GM23248 (cell line): ENCODE results near the gene HDAC9. TPM values are rescaled to one million over a fixed set of nuclear protein-coding genes. Genes with fewer than 3 reads are reported as not detected.

Source experiments
- DNase-seq: peaks from one replicate; pipeline ENCODE4 v3.0.0-alpha.2; 2015
- H2AFZ ChIP-seq: fragments of 200-600 bp; sonication (generic); 2 replicates; pipeline ENCODE4 v1.6.1; 2016; ENCODE audit warnings: antibody characterized with exemption
- H3F3A ChIP-seq: fragments of 200-600 bp; sonication (generic); 2 replicates; pipeline ENCODE4 v1.6.1; 2016; ENCODE audit warnings: mild to moderate bottlenecking, antibody characterized with exemption, mixed run types; ENCODE audit not compliant: insufficient read depth
- H3K27ac ChIP-seq: fragments of 200-600 bp; sonication (generic); 2 replicates; pipeline ENCODE4 v1.5.1; 2016; ENCODE audit warnings: mild to moderate bottlenecking
- H3K27me3 ChIP-seq: fragments of 200-600 bp; sonication (generic); replicated peaks from 2 replicates; pipeline ENCODE4 v1.6.1; 2016; ENCODE audit warnings: mild to moderate bottlenecking; ENCODE audit not compliant: insufficient read depth
- H3K36me3 ChIP-seq: fragments of 200-600 bp; sonication (generic); 2 replicates; pipeline ENCODE4 v1.6.1; 2016; ENCODE audit warnings: low read depth, mild to moderate bottlenecking
- H3K4me1 ChIP-seq: fragments of 200-600 bp; sonication (generic); 2 replicates; pipeline ENCODE4 v1.6.1; 2016; ENCODE audit warnings: mild to moderate bottlenecking; ENCODE audit not compliant: insufficient read depth
- H3K4me2 ChIP-seq: fragments of 200-600 bp; sonication (generic); one replicate; pipeline ENCODE4 v1.6.1; 2016; ENCODE audit warnings: mild to moderate bottlenecking; ENCODE audit not compliant: unreplicated experiment
- H3K4me3 ChIP-seq: fragments of 200-600 bp; sonication (generic); 2 replicates; pipeline ENCODE4 v1.5.1; 2016; ENCODE audit warnings: mild to moderate bottlenecking
- H3K79me2 ChIP-seq: fragments of 200-600 bp; sonication (generic); 2 replicates; pipeline ENCODE4 v1.6.1; 2016; ENCODE audit warnings: mild to moderate bottlenecking; ENCODE audit not compliant: insufficient read depth
- H3K9ac ChIP-seq: fragments of 200-600 bp; sonication (generic); 2 replicates; pipeline ENCODE4 v1.6.1; 2016; ENCODE audit warnings: mild to moderate bottlenecking
- H3K9me2 ChIP-seq: fragments of 200-600 bp; sonication (generic); 2 replicates; pipeline ENCODE4 v1.6.1; 2016; ENCODE audit warnings: mixed run types, mild to moderate bottlenecking, moderate library complexity; ENCODE audit not compliant: insufficient read depth
- H3K9me3 ChIP-seq: fragments of 200-600 bp; sonication (generic); one replicate; pipeline ENCODE4 v1.6.1; 2017; ENCODE audit warnings: low read depth
- H4K20me1 ChIP-seq: fragments of 200-600 bp; sonication (generic); 2 replicates; pipeline ENCODE4 v1.6.0; 2016; ENCODE audit not compliant: insufficient read depth
- EZH2 ChIP-seq: fragments of 200-600 bp; sonication (generic); IDR thresholded peaks from 2 replicates; pipeline ENCODE4 v1.6.1; 2018; ENCODE audit warnings: antibody characterized with exemption, mild to moderate bottlenecking; ENCODE audit not compliant: insufficient read depth, poor library complexity, severe bottlenecking
- EZH2phosphoT487 ChIP-seq: fragments of 200-600 bp; sonication (generic); IDR thresholded peaks from 2 replicates; pipeline ENCODE4 v1.6.1; 2018; ENCODE audit warnings: antibody characterized with exemption, moderate library complexity, mild to moderate bottlenecking, low read depth; ENCODE audit not compliant: insufficient read depth
- WGBS, 2 experiments: methylation state at CpG; one replicate each; pipeline ENCODE4 v1.1.6; 2015 to 2017; ENCODE audit warnings: low lambda C conversion rate in 2 of 2, low coverage in 1 of 2; ENCODE audit errors: missing lambda C conversion rate in 2 of 2; 5-methylcytosine and 5-hydroxymethylcytosine counted together
- in situ Hi-C: fragments of 300-500 bp; cut with MboI; formaldehyde crosslinking; loops from 2 replicates; pipeline ENCODE4 v1.15.0; 2020
- polyA plus RNA-seq: library from polyadenylated mRNA; unstranded; fragments of >200 nt; fragmentation: Nextera tagmentation; extraction: Ambion mirVana; gene quantifications from 2 replicates; pipeline ENCODE4 v1.2.1, GENCODE V29; 2016
- total RNA-seq: library from RNA; depleted of rRNA; stranded (reverse); fragments of >200 nt; shearing (Covaris generic); gene quantifications from 2 replicates; pipeline ENCODE4 v1.2.3, GENCODE V29; 2014

The HDAC9 gene
- total and polyA plus RNA-seq, 2 experiments from 2014 or later, result 1.6 to 2.1 TPM

DNA sequence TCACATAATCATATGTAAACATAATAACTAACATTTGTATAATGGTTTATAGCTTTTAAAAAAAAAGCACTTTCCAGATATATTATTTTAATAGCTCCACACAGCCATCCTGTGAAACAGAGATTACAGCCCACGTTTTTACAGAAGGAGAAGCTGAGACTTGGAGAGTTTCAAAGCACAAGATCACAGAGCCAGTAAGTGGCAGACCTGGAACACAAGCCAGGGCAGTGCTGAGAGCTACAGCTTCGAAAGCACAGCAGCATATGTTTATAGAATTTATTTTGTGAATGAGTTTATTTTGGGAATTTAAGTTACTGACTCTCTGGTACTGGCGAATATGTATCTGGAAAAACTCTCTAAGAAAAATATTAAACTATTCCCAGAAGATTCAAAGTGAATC lies 149.4 kb downstream of the HDAC9 start:
- Histone ChIP-seq H3K4me3 (no peak overlapping the region), H3K9me3 (no peaks in the 10 kb centered on the region), H3K4me1 (no peaks in the 10 kb centered on the region), H3K9ac (no peak overlapping the region), H3K27ac (no peak overlapping the region), H3K4me2 (no peak overlapping the region), H3K79me2 (no peaks in the 10 kb centered on the region), H3F3A (no peaks in the 10 kb centered on the region; the same call in 1 of the 2 replicates), H3K27me3 (no peaks in the 10 kb centered on the region), H3K36me3 (no peaks in the 10 kb centered on the region), H2AFZ (peak overlapping the region; percentile 7; the same call in 1 of the 2 replicates), H4K20me1 (no peaks in the 10 kb centered on the region), H3K9me2 (no peaks in the 10 kb centered on the region)
- no peak for TF ChIP-seq EZH2
- TF ChIP-seq EZH2phosphoT487, result no peak
- no peak for DNase-seq
- in situ Hi-C loops, result no loop called here
- 22 to 27% methylated on average over 3 of the region's 3 CpGs for WGBS, 2 experiments

DNA sequence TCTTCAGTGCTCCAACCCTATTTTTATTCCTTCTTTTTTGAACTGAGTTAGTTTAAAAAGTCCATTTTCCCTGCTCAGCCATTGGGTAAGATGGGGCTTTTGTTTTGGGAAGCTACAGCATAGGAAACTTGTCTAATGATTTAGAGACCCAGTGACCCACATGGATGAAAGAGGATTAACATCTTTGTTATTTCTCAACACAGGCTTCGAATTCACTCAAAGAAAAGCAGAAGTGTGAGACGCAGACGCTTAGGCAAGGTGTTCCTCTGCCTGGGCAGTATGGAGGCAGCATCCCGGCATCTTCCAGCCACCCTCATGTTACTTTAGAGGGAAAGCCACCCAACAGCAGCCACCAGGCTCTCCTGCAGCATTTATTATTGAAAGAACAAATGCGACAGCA lies 152.0 kb downstream of the HDAC9 start:
- Histone ChIP-seq H3K36me3 (no peaks in the 10 kb centered on the region), H4K20me1 (no peaks in the 10 kb centered on the region), H3K79me2 (no peaks in the 10 kb centered on the region), H3K4me2 (no peak overlapping the region), H3K4me1 (no peaks in the 10 kb centered on the region), H3K27me3 (no peaks in the 10 kb centered on the region), H2AFZ (no peak overlapping the region), H3K9me3 (no peaks in the 10 kb centered on the region), H3K4me3 (no peak overlapping the region), H3K27ac (no peak overlapping the region), H3F3A (no peaks in the 10 kb centered on the region), H3K9me2 (no peaks in the 10 kb centered on the region), H3K9ac (no peak overlapping the region)
- DNase-seq, result no peak
- 87 to 96% methylated on average over 5 of the region's 5 CpGs for WGBS, 2 experiments
- in situ Hi-C loops, result no loop called here
- TF ChIP-seq EZH2, result no peak
- no peak for TF ChIP-seq EZH2phosphoT487

DNA sequence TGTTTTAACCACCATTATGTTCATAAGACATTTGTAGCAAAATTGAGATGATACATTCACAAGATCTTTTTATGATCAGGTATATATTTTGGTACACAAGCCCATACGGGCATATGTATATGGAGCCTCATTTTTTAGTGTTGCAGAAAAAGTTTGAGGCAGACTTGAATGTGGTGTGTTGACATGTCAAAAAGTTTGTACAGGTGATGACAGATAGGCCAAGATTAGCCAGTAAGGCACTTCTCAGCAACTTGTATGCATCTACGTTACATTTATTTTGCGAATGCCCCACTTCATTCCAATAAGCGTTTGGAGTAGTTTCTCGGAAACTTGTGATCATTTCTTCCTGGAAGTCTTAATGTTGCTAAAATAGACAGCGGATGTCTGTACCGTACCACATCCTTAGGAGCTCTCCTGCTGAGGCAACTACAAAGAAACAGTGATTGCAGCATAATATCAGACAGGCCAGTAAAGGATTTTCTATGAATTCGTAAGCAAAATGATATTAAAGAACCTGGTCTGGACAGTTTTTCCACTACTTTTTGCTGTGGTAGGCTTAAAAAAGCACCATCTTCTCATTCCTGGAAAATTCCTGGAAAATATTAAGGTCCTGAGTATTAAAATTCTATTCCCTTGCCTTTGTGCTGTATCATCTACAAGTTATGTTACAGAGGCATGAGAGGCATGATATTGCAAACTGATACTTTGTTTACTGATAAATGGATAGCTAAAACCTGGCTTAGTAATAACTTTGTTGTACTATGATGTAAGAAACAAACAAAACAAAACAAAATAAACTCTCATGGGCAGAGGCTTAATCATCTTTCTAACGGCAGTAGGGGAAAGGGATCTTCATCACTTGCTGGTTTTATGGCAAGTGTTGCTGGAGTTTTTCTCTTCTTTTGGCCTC lies 153.6 kb downstream of the HDAC9 start:
- no peak for DNase-seq
- no peak overlapping the region for H3K4me3 ChIP-seq

DNA sequence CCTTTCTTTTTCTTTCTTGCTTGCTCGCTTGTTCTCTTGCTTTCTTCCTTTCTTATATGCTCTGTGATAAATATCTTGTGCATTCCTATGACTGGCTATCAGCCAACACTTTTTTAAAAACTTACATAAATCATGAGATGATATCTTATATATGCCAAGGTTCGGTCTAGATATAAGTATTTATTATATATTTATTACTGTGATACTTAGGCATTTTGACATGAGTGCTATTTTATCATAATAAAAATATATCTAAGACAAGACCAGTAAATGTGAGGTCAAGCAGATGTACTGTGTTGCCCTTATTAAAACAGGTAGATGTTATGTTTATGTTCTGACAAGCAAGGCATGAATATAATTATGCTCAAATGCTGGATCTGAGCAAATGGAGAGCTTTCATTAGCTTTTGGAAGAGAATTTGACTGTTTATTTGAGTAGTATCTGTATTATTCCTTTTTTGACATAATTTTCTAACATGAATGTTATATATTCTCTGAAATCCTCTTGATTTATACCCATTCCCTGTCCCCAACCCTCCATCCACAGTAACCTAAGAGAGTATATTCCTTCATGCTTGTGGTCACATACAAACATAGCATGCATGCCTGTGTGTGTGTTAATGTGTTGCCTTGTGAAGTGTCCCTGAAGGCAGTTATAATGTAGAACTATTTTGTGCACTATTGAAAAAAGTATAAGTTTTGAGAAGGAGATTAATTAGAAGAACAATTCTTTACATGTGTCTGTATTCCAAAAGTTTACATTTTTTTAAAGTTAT lies 158.0 kb downstream of the HDAC9 start:
- Histone ChIP-seq H3K9me2 (no peaks in the 10 kb centered on the region), H3K27ac (no peak overlapping the region), H3K36me3 (no peaks in the 10 kb centered on the region), H3K9ac (no peak overlapping the region), H3K4me3 (no peak overlapping the region), H2AFZ (no peak overlapping the region), H3K9me3 (no peaks in the 10 kb centered on the region), H3K79me2 (no peaks in the 10 kb centered on the region), H3K27me3 (no peaks in the 10 kb centered on the region), H4K20me1 (no peaks in the 10 kb centered on the region), H3K4me1 (no peaks in the 10 kb centered on the region), H3F3A (no peaks in the 10 kb centered on the region), H3K4me2 (no peak overlapping the region)
- in situ Hi-C loops, result no loop called here
- no peak for DNase-seq
- WGBS, 2 experiments, result 91 to 94% methylated on average over 2 of the region's 2 CpGs
- no peak for TF ChIP-seq EZH2phosphoT487
- TF ChIP-seq EZH2, result no peak

More for the DNA sequence above, 153.6 kb downstream of the HDAC9 start:
- Histone ChIP-seq H3K36me3 (no peaks in the 10 kb centered on the region), H3K9me3 (no peaks in the 10 kb centered on the region), H3K9ac (no peak overlapping the region), H3K27me3 (no peaks in the 10 kb centered on the region), H2AFZ (no peak overlapping the region), H3K4me2 (no peak overlapping the region), H3F3A (no peaks in the 10 kb centered on the region), H4K20me1 (no peaks in the 10 kb centered on the region), H3K79me2 (no peaks in the 10 kb centered on the region), H3K9me2 (no peaks in the 10 kb centered on the region), H3K27ac (no peak overlapping the region), H3K4me1 (no peaks in the 10 kb centered on the region)
- in situ Hi-C loops, result no loop called here
- TF ChIP-seq EZH2phosphoT487, result no peak
- no peak for TF ChIP-seq EZH2
- WGBS, 2 experiments, result 94 to 96% methylated on average over 9 of the region's 9 CpGs
